Measurements from ENCODE around the gene TBC1D4. TPM values are rescaled to one million over a fixed set of nuclear protein-coding genes. Genes with fewer than 3 reads are reported as not detected.
A peak's percentile ranks its signal among the peaks of the same experiment; 100 is the strongest.
"Not testable (repeated sequence)": the region's sequence is repeated elsewhere in the genome, so short reads cannot be mapped to it uniquely, and the experiment has no call there.

The TBC1D4 gene
- total RNA-seq, 4 donors from 2014 or later: 20.2 to 74.7 (median 30.9) TPM

DNA sequence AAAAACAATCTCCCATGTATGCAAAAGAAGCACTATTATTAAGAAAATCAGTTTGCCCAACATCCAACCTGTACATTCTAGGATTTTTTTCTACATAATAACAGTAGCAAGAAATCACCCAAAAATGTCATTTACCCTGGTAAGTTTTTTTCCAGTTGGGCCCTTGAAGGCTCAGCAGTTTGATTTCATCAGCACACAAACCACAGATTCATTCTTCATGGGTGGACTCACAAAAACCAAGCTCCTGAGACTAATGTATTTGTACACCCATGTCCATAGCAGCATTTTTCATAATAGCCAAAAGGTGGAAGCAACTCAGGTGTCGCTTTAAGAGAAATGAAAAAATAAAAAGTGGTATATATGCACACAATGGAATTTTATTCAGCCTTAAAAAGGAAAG, 210.1 kb downstream of the TBC1D4 start:
- Histone ChIP-seq H3K4me1 (no peaks in the 10 kb centered on the region), H3K9me3 (no peaks in the 10 kb centered on the region)
- intact Hi-C loops (cut with DNase I; ENCODE audit: low total_unique reads): no loop called here

DNA sequence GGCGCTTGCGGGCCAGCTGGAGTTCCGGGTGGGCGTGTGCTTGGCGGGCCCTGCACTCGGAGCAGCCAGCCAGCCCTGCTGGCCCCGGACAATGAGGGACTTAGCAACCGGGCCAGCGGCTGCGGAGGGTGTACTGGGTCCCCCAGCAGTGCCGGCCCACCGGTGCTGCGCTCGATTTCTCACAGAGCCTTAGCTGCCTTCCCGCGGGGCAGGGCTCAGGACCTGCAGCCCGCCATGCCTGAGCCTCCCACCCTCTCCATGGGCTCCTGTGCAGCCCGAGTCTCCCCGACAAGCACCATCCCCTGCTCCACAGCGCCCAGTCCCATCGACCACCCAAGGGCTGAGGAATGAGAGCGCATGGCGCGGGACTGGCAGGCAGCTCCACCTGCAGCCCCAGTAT, 213.5 kb downstream of the TBC1D4 start:
- H3K4me1 ChIP-seq, DNase-seq: not testable (repeated sequence)

More for the DNA sequence above, 210.1 kb downstream of the TBC1D4 start:
- DNase-seq: no peak
- TF ChIP-seq POLR2A (IDR thresholded peaks at IDR 0.05): no peak
- TF ChIP-seq, protein P1, sequence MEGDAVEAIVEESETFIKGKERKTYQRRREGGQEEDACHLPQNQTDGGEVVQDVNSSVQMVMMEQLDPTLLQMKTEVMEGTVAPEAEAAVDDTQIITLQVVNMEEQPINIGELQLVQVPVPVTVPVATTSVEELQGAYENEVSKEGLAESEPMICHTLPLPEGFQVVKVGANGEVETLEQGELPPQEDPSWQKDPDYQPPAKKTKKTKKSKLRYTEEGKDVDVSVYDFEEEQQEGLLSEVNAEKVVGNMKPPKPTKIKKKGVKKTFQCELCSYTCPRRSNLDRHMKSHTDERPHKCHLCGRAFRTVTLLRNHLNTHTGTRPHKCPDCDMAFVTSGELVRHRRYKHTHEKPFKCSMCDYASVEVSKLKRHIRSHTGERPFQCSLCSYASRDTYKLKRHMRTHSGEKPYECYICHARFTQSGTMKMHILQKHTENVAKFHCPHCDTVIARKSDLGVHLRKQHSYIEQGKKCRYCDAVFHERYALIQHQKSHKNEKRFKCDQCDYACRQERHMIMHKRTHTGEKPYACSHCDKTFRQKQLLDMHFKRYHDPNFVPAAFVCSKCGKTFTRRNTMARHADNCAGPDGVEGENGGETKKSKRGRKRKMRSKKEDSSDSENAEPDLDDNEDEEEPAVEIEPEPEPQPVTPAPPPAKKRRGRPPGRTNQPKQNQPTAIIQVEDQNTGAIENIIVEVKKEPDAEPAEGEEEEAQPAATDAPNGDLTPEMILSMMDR (IDR thresholded peaks at IDR 0.05): no peak
- no peak overlapping the region for H3K4me3 ChIP-seq
- H3K27me3 ChIP-seq: no peaks in the 10 kb centered on the region
- H3K27ac ChIP-seq: no peak overlapping the region
- H3K36me3 ChIP-seq: no peaks in the 10 kb centered on the region

DNA sequence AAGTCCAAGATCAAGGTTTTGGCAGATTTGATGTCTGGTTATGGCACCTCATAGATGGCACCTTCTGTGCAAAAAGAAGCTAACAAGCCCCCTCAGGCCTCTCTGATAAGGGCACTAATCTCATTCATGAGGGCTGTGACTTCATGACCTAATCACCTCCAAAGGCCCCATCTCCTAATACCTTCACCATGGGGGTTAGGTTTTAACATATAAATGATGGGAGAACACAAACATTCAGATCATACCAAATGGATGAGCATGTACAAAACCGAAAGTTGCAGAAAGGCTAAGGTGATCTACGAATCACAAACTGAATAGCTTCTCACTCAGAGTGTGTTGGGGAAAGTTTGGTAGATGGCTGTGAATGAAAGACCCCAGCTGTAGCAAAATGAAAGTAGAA, 217.4 kb downstream of the TBC1D4 start:
- Histone ChIP-seq H3K9me3 (no peaks in the 10 kb centered on the region), H3K27me3 (no peaks in the 10 kb centered on the region), H3K27ac (no peak overlapping the region), H3K4me1 (no peaks in the 10 kb centered on the region), H3K4me3 (no peak overlapping the region), H3K36me3 (no peaks in the 10 kb centered on the region)
- intact Hi-C loops (cut with DNase I; ENCODE audit: low total_unique reads): no loop called here
- DNase-seq: no peak
- TF ChIP-seq POLR2A (IDR thresholded peaks at IDR 0.05): no peak
- TF ChIP-seq, protein P1 (IDR thresholded peaks at IDR 0.05): no peak

More for the DNA sequence above, 213.5 kb downstream of the TBC1D4 start:
- H3K36me3 ChIP-seq; H3K27me3 ChIP-seq; H3K9me3 ChIP-seq; intact Hi-C loops (cut with DNase I; ENCODE audit: low total_unique reads); H3K4me3 ChIP-seq; H3K27ac ChIP-seq: not testable (repeated sequence)

DNA sequence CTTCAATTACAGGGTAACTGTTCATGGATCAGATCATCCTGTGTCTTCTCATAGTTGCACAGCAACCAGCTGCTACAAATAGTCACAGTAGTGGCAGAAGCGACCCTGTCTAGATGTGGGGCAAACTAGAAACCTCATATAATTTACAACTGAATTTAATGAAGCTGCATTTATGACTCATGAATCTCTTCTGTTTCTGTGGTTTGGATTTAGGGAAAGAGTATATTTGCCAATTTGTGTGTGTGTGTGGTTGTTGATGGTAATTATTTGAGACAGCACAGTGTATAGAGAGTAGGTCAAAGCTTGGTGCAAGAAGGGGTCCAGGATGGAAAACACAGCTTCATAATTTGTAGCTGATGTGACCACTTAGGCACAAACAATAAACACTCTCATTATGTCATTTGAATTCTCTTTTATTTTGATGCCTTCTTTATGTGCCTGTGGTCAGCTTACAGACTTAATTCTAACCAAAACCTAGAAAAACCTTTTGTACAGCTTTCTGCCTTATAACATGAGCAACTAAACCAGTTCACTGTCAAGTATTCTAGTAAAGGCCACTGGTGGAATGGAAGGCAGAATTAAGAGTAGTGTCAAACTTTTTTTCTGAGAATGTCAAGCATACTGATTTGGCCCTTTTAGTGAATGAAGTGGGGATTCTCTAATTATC, 218.1 kb downstream of the TBC1D4 start:
- intact Hi-C loops (cut with DNase I; ENCODE audit: low total_unique reads): no loop called here
- Histone ChIP-seq H3K4me3 (no peak overlapping the region), H3K36me3 (no peaks in the 10 kb centered on the region), H3K4me1 (no peaks in the 10 kb centered on the region), H3K27ac (no peak overlapping the region), H3K27me3 (no peaks in the 10 kb centered on the region), H3K9me3 (no peaks in the 10 kb centered on the region)
- no peak for TF ChIP-seq POLR2A (IDR thresholded peaks at IDR 0.05)
- TF ChIP-seq, protein P1 (IDR thresholded peaks at IDR 0.05): no peak
- DNase-seq: no peak

DNA sequence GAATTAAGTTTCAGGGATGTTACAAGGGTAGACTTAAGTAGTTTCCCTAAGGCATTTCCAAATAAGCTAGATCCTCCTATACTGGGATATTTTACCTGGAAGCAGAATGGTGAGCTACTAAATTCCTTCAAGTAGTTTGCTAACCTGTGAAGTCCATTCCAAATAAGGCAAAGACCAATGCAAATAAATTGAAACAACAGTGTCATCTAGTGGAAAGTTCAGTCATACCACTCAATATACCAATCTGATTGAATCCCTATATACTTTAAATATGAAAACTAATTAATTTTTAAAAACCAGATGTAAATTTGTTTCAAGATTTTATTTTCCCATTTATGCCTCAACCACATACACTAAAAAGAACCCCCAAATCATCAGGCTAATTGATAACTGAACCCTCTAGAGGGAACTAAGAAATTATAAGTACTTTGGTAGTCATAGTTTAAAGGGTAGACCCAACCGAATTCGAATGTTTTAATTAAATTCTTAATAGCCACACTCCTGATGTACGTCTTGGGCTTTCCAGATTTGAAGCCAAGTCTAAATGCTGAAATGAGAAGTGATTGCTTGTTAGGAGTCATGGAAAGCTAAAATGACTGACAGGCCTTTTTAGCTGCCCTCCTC, 223.7 kb downstream of the TBC1D4 start:
- Histone ChIP-seq H3K27me3 (no peaks in the 10 kb centered on the region), H3K4me1 (no peaks in the 10 kb centered on the region), H3K4me3 (no peak overlapping the region), H3K9me3 (no peaks in the 10 kb centered on the region), H3K36me3 (no peaks in the 10 kb centered on the region), H3K27ac (no peak overlapping the region)
- DNase-seq: no peak
- TF ChIP-seq, protein P1 (IDR thresholded peaks at IDR 0.05): peak; percentile 15 to 40 (median 27)
- no peak for TF ChIP-seq POLR2A (IDR thresholded peaks at IDR 0.05)
- intact Hi-C loops (cut with DNase I; ENCODE audit: low total_unique reads): no loop called here

Measured in uterus (tissue), 4 donors.